Nephron (organoid): ENCODE data around the gene LINGO4.
A peak's percentile ranks its signal among the peaks of the same experiment; 100 is the strongest.
"Not testable (repeated sequence)": the region's sequence is repeated elsewhere in the genome, so short reads cannot be mapped to it uniquely, and the experiment has no call there.

Experiments
- H3K27ac Mint-ChIP-seq, 3 experiments: 2 replicates each; pipeline ENCODE4 v1.8.0; 2020; ENCODE audit warnings: mixed read lengths in 3 of 3, mild to moderate bottlenecking in 2 of 3, moderate library complexity in 1 of 3
- H3K27me3 Mint-ChIP-seq: 2 replicates; pipeline ENCODE4 v1.8.0; 2021; ENCODE audit warnings: low read depth, mild to moderate bottlenecking, moderate library complexity, mixed read lengths
- H3K36me3 Mint-ChIP-seq: 2 replicates; pipeline ENCODE4 v1.8.0; 2020; ENCODE audit warnings: low read depth, mixed read lengths
- H3K4me1 Mint-ChIP-seq: 2 replicates; pipeline ENCODE4 v1.8.0; 2020; ENCODE audit warnings: mixed read lengths
- H3K4me3 Mint-ChIP-seq, 3 experiments: 2 replicates each; pipeline ENCODE4 v1.8.0; 2020; ENCODE audit warnings: mild to moderate bottlenecking in 3 of 3, mixed read lengths in 3 of 3, moderate library complexity in 2 of 3
- H3K9me3 Mint-ChIP-seq: 2 replicates; pipeline ENCODE4 v1.8.0; 2020; ENCODE audit warnings: mixed read lengths
- CTCF ChIP-seq, 3 experiments: fragments of 200-600 bp; sonication (generic); IDR thresholded peaks; one replicate each; pipeline ENCODE4 v1.5.0; 2021; ENCODE audit warnings: antibody characterized with exemption in 3 of 3; ENCODE audit not compliant: unreplicated experiment in 3 of 3

LINGO4 gene

GRCh38 chr1:151775894-151776664 is 29.1 kb downstream of the LINGO4 start:
- TF ChIP-seq CTCF (IDR thresholded peaks at IDR 0.05; ENCODE audit: unreplicated experiment in 3 of 3) = no peak
- Mint-ChIP-seq H3K4me3 (no peak overlapping the region), H3K27ac (no peak overlapping the region), H3K9me3 (no peaks in the 10 kb centered on the region), H3K36me3 (peaks cover 12% of the 10 kb centered on the region), H3K27me3 (no peaks in the 10 kb centered on the region), H3K4me1 (no peaks in the 10 kb centered on the region)

GRCh38 chr1:151774256-151774922 is 30.8 kb downstream of the LINGO4 start:
- H3K27me3 Mint-ChIP-seq = no peaks in the 10 kb centered on the region
- no peaks in the 10 kb centered on the region for H3K4me1 Mint-ChIP-seq
- H3K36me3 Mint-ChIP-seq = peaks cover 12% of the 10 kb centered on the region
- no peak for TF ChIP-seq CTCF (IDR thresholded peaks at IDR 0.05; ENCODE audit: unreplicated experiment in 3 of 3)
- H3K4me3 Mint-ChIP-seq = no peak overlapping the region
- H3K27ac Mint-ChIP-seq = no peak overlapping the region
- no peaks in the 10 kb centered on the region for H3K9me3 Mint-ChIP-seq

- Mint-ChIP-seq H3K27ac (no peak overlapping the region), H3K9me3 (no peaks in the 10 kb centered on the region), H3K4me1 (no peaks in the 10 kb centered on the region), H3K4me3 (no peak overlapping the region), H3K36me3 (peaks cover 6% of the 10 kb centered on the region), H3K27me3 (no peaks in the 10 kb centered on the region)
- TF ChIP-seq CTCF (IDR thresholded peaks at IDR 0.05; ENCODE audit: unreplicated experiment in 3 of 3) = no peak
Observed at GRCh38 chr1:151773702-151774101, 31.5 kb downstream of the LINGO4 start.

- H3K4me1 Mint-ChIP-seq, H3K36me3 Mint-ChIP-seq, H3K4me3 Mint-ChIP-seq, H3K9me3 Mint-ChIP-seq, H3K27ac Mint-ChIP-seq, H3K27me3 Mint-ChIP-seq: not testable (repeated sequence)
Observed at GRCh38 chr1:151769270-151769669, 35.9 kb downstream of the LINGO4 start.

- not testable (repeated sequence) for H3K9me3 Mint-ChIP-seq, H3K4me3 Mint-ChIP-seq, H3K4me1 Mint-ChIP-seq, H3K27me3 Mint-ChIP-seq, H3K36me3 Mint-ChIP-seq
- H3K27ac Mint-ChIP-seq = peak overlapping the region in 1 of 3 experiments; percentile 76
Observed at GRCh38 chr1:151768351-151769066, 36.7 kb downstream of the LINGO4 start.

DNA sequence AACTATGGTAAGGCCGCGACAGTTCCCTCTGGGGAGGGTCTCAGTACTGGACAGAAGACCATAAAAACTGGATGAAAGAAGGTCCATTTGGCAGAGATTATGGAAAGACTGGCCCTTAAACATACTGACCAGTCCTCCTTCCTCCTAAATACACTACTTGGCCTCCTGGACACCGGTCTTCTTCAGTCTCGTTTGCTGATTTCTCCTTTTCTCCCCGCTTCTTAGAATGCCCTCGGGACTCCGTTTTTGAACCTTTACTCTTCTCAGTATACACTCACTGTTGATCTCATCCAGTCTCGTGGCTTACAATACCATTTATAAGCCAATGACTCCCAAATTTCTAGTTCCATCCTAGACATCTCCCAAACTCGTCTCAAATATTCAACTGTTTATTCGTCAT is 41.2 kb downstream of the LINGO4 start:
- Mint-ChIP-seq H3K27me3 (peaks cover 6% of the 10 kb centered on the region), H3K4me1 (peaks cover 12% of the 10 kb centered on the region), H3K9me3 (no peaks in the 10 kb centered on the region), H3K27ac (peak overlapping the region; percentile 97 to 99 (median 98)), H3K4me3 (peak overlapping the region; percentile 84 to 94 (median 92)), H3K36me3 (peaks cover 34% of the 10 kb centered on the region)
- TF ChIP-seq CTCF (IDR thresholded peaks at IDR 0.05; ENCODE audit: unreplicated experiment in 3 of 3) = no peak
